K562 (cell line): ENCODE results near the gene HOXC10. TPM values are rescaled to one million over a fixed set of nuclear protein-coding genes. Genes with fewer than 3 reads are reported as not detected.

Source experiments
- ATAC-seq: fragments of 200-7000 bp; cut with Tn5 transposase; 3 replicates; pipeline ENCODE4 v1.9.1; 2020; ENCODE audit warnings: moderate library complexity
- BruUV-seq: library from RNA; stranded (reverse); fragments of 400-500 nt; replicated peaks from 2 replicates; lab custom pipeline; 2021; lab: Mats Ljungman, UMichigan
- CTCF ChIA-PET: fragments of 300-600 bp; formaldehyde crosslinking; extraction: SDS; loops from one replicate; lab custom pipeline; 2021; ENCODE audit warnings: low intra/inter-chr PET ratio; lab: Yijun Ruan, JAX
- POLR2A ChIA-PET: fragments of 300-600, 350-650 bp; sonication (Branson Sonifier 250); formaldehyde crosslinking; extraction: SDS; loops from one replicate; lab custom pipeline; 2021; ENCODE audit warnings: antibody characterized with exemption, inconsistent platforms; lab: Yijun Ruan, JAX
- DNase-seq, 4 experiments: peaks; one replicate each; pipeline versions ENCODE4 v3.0.0 to v3.0.0-alpha.2; 2011 to 2018; ENCODE audit warnings: low spot score in 3 of 4, mixed read lengths in 3 of 4; ENCODE audit errors: extremely low read depth in 1 of 4
- FAIRE-seq: peaks from 2 replicates; lab custom pipeline; 2011; peaks lifted over from hg19 to GRCh38; lab: Jason Lieb, UNC
- H2AFZ ChIP-seq: 2 replicates; pipeline ENCODE4 v1.6.0; 2011; ENCODE audit warnings: low read depth, low read length, control low read depth, inconsistent platforms
- H3K27ac ChIP-seq: fragments of 200-600 bp; 3 replicates; pipeline ENCODE4 v1.8.0; 2011; ENCODE audit warnings: low read depth, mild to moderate bottlenecking, control low read depth, inconsistent platforms, low read length, moderate library complexity, mixed read lengths; ENCODE audit errors: extremely low read depth
- H3K27me3 ChIP-seq, 2 experiments: fragments of 300-600 bp in 1 of 2; 2 replicates in 1 of 2; 3 replicates in 1 of 2; pipeline versions ENCODE4 v1.6.0 to v1.8.0; 2011; ENCODE audit warnings: inconsistent platforms in 2 of 2, low read length in 2 of 2, mild to moderate bottlenecking in 1 of 2, mixed read lengths in 1 of 2, moderate library complexity in 1 of 2; ENCODE audit not compliant: control insufficient read depth in 2 of 2, insufficient read depth in 2 of 2
- H3K36me3 ChIP-seq: fragments of 300-600 bp; 3 replicates; pipeline ENCODE4 v1.8.0; 2011; ENCODE audit warnings: mild to moderate bottlenecking, low read length, inconsistent platforms; ENCODE audit not compliant: control insufficient read depth, insufficient read depth
- H3K4me1 ChIP-seq, 2 experiments: fragments of 200-600 bp in 1 of 2; replicated peaks in 1 of 2; 2 replicates in 1 of 2; 3 replicates in 1 of 2; pipeline versions ENCODE4 v1.5.1 to v1.8.0; 2011; ENCODE audit warnings: inconsistent platforms in 2 of 2, low read length in 2 of 2, mild to moderate bottlenecking in 1 of 2, mixed read lengths in 1 of 2, moderate library complexity in 1 of 2; ENCODE audit not compliant: control insufficient read depth in 2 of 2, insufficient read depth in 2 of 2
- H3K4me2 ChIP-seq: 2 replicates; pipeline ENCODE4 v1.6.1; 2011; ENCODE audit warnings: low read length, control low read depth, inconsistent platforms, mixed read lengths; ENCODE audit not compliant: insufficient read depth
- H3K4me3 ChIP-seq: fragments of 200-600 bp; sonication (generic), shearing (Covaris generic); 2 replicates; pipeline ENCODE4 v1.5.1; 2016; ENCODE audit warnings: control low read depth, inconsistent platforms
- H3K79me2 ChIP-seq: fragments of 200-600 bp; 3 replicates; pipeline ENCODE4 v1.8.0; 2011; ENCODE audit warnings: low read length, inconsistent platforms; ENCODE audit not compliant: control insufficient read depth, insufficient read depth
- H3K9ac ChIP-seq, 2 experiments: 2 replicates each; pipeline versions ENCODE4 v1.6.0 to v1.6.1; 2011; ENCODE audit warnings: low read depth in 2 of 2, low read length in 2 of 2, control low read depth in 1 of 2, inconsistent platforms in 1 of 2, mild to moderate bottlenecking in 1 of 2, mixed read lengths in 1 of 2; ENCODE audit not compliant: insufficient read depth in 1 of 2
- H3K9me1 ChIP-seq: one replicate; pipeline ENCODE4 v1.6.0; 2011; ENCODE audit warnings: inconsistent platforms, mild to moderate bottlenecking, low read length, moderate library complexity; ENCODE audit not compliant: control insufficient read depth, insufficient read depth
- H3K9me3 ChIP-seq: replicated peaks from 2 replicates; pipeline ENCODE4 v1.5.1; 2011; ENCODE audit warnings: low read depth, low read length, inconsistent platforms; ENCODE audit not compliant: control insufficient read depth, insufficient read depth
- H4K20me1 ChIP-seq: replicated peaks from 2 replicates; pipeline ENCODE4 v1.6.1; 2011; ENCODE audit warnings: low read length, inconsistent platforms, mixed read lengths; ENCODE audit not compliant: control insufficient read depth, insufficient read depth
- CBX2 ChIP-seq: fragments of 200-600 bp; sonication (generic); IDR thresholded peaks from one replicate; pipeline ENCODE4 v1.6.1; 2012; ENCODE audit warnings: mild to moderate bottlenecking, low read length, inconsistent platforms; ENCODE audit not compliant: insufficient read depth, poor library complexity, severe bottlenecking
- GABPA ChIP-seq: fragments of 200-800 bp; sonication (Bioruptor generic); conservative IDR thresholded peaks from 2 replicates; pipeline ENCODE4 v1.6.1; 2016; ENCODE audit warnings: low read depth, missing genetic modification characterization, missing compliant biosample characterization
- HDAC1 ChIP-seq, 2 experiments: fragments of 450-650 bp; IDR thresholded peaks; 2 replicates each; pipeline ENCODE4 v1.6.1; 2016 to 2017; ENCODE audit warnings: inconsistent platforms in 1 of 2, mild to moderate bottlenecking in 1 of 2, moderate library complexity in 1 of 2
- KDM4B ChIP-seq, 2 experiments: fragments of 450-650 bp in 1 of 2; sonication (generic) in 1 of 2; IDR thresholded peaks; 2 replicates each; pipeline ENCODE4 v1.6.1; 2016 to 2017; ENCODE audit warnings: borderline replicate concordance in 2 of 2, antibody characterized with exemption in 1 of 2, low read depth in 1 of 2, mild to moderate bottlenecking in 1 of 2
- KDM5B ChIP-seq: fragments of 200-600 bp; sonication (generic); IDR thresholded peaks from 2 replicates; pipeline ENCODE4 v1.6.1; 2012; ENCODE audit warnings: low read depth, mild to moderate bottlenecking, moderate library complexity, low read length, control low read depth, inconsistent platforms; ENCODE audit not compliant: insufficient replicate concordance
- MCM7 ChIP-seq, 2 experiments: fragments of 450-650 bp; IDR thresholded peaks; 2 replicates each; pipeline ENCODE4 v1.6.1; 2016 to 2018
- NR1H2 ChIP-seq: sonication (generic); formaldehyde crosslinking; IDR thresholded peaks from 2 replicates; pipeline ENCODE4 v1.4.0; 2020; ENCODE audit warnings: mild to moderate bottlenecking, missing genetic modification reagents
- NR2F6 ChIP-seq: fragments of 450-650 bp; formaldehyde crosslinking; IDR thresholded peaks from 2 replicates; pipeline ENCODE4 v1.4.0; 2020; ENCODE audit warnings: mild to moderate bottlenecking
- POLR2H ChIP-seq: IDR thresholded peaks from 2 replicates; pipeline ENCODE4 v1.6.1; 2016; ENCODE audit warnings: missing genetic modification characterization, low read depth, mild to moderate bottlenecking, control low read depth, missing compliant biosample characterization, moderate library complexity
- POU5F1 ChIP-seq: fragments of 150-350 bp; IDR thresholded peaks from 2 replicates; pipeline ENCODE4 v1.6.1; 2014; ENCODE audit warnings: borderline replicate concordance, low read length, low read depth, mild to moderate bottlenecking; ENCODE audit not compliant: partially characterized antibody
- PTBP1 ChIP-seq: fragments of 200-400 bp; formaldehyde crosslinking; IDR thresholded peaks from 2 replicates; pipeline ENCODE4 v1.6.1; 2017; ENCODE audit warnings: low read depth, low read length
- RFX7 ChIP-seq: fragments of 250-450 bp; sonication (Bioruptor Pico); IDR thresholded peaks from 2 replicates; pipeline ENCODE4 v1.5.1; 2021; ENCODE audit warnings: mild to moderate bottlenecking
- SLC30A9 ChIP-seq: fragments of 250-450 bp; sonication (Bioruptor Pico); IDR thresholded peaks from 2 replicates; pipeline ENCODE4 v1.8.0; 2022; ENCODE audit warnings: mild to moderate bottlenecking, moderate library complexity
- SMARCB1 ChIP-seq: IDR thresholded peaks from 2 replicates; pipeline ENCODE4 v1.6.1; 2011; ENCODE audit warnings: improper control_type of control experiment, low read depth; ENCODE audit not compliant: insufficient read length
- SNIP1 ChIP-seq: fragments of 450-650 bp; IDR thresholded peaks from 2 replicates; pipeline ENCODE4 v1.7.1; 2017; ENCODE audit warnings: low read depth, mild to moderate bottlenecking
- SRF ChIP-seq, 2 experiments: fragments of 250-450, 450-650 bp in 1 of 2; sonication (Bioruptor Pico) in 1 of 2; sonication (generic) in 1 of 2; formaldehyde crosslinking; IDR thresholded peaks; 2 replicates each; pipeline versions ENCODE4 v1.5.0 to v1.5.1; 2020 to 2022; ENCODE audit warnings: mild to moderate bottlenecking in 1 of 2, missing genetic modification reagents in 1 of 2
- ZBTB7A ChIP-seq: IDR thresholded peaks from 2 replicates; pipeline ENCODE4 v1.6.1; 2011; ENCODE audit warnings: low read depth, mild to moderate bottlenecking, low read length, moderate library complexity, borderline replicate concordance; ENCODE audit not compliant: control insufficient read depth
- ZNF143 ChIP-seq: sonication (generic); formaldehyde crosslinking; IDR thresholded peaks from 2 replicates; pipeline ENCODE4 v1.9.0; 2022; ENCODE audit warnings: mild to moderate bottlenecking, missing genetic modification reagents
- ZNF239 ChIP-seq: fragments of 250-450 bp; sonication (Bioruptor Pico); IDR thresholded peaks from 2 replicates; pipeline ENCODE4 v1.4.0; 2020; ENCODE audit warnings: mild to moderate bottlenecking
- ZNF316 ChIP-seq: fragments of 450-650 bp; IDR thresholded peaks from 2 replicates; pipeline ENCODE4 v1.6.1; 2016
- ZNF707 ChIP-seq: fragments of 250-450 bp; sonication (Bioruptor Pico); conservative IDR thresholded peaks from 2 replicates; pipeline ENCODE4 v1.8.0; 2022; ENCODE audit warnings: inconsistent platforms, mild to moderate bottlenecking, moderate library complexity
- ZNF717 ChIP-seq: fragments of 250-450 bp; sonication (Bioruptor Pico); IDR thresholded peaks from 2 replicates; pipeline ENCODE4 v1.5.0; 2021
- WGBS: fragments of 100-300 bp; shearing (Covaris generic); methylation state at CpG from one replicate; pipeline ENCODE4 v1.1.6; 2016; ENCODE audit warnings: low coverage, mixed read lengths; ENCODE audit not compliant: insufficient coverage; ENCODE audit errors: missing lambda C conversion rate; 5-methylcytosine and 5-hydroxymethylcytosine counted together
- in situ Hi-C: fragments of 300-500 bp; cut with MboI; formaldehyde crosslinking; loops from 4 replicates; pipeline ENCODE4 v1.15.0; 2018; ENCODE audit warnings: inconsistent platforms, mixed read lengths
- intact Hi-C: fragments of 100-400 bp; cut with micrococcal nuclease; formaldehyde crosslinking; loops from 2 replicates; pipeline ENCODE4 v1.14.2; 2022
- polyA plus RNA-seq, 8 experiments: library from polyadenylated mRNA; depleted of rRNA in 4 of 8; stranded (reverse) in 5 of 8; unstranded in 3 of 8; fragments of >200 nt; fragmentation: Nextera tagmentation in 2 of 8; fragmentation: Illumina TruSeq in 1 of 8; extraction: Ambion mirVana in 2 of 8; extraction: Trizol in 1 of 8; gene quantifications; 2 replicates each; pipeline versions ENCODE4 v1.2.1 to v1.2.3, GENCODE V29; 2011 to 2014; ENCODE audit warnings: inconsistent platforms in 1 of 8, missing spikeins in 1 of 8
- total RNA-seq, 7 experiments: library from RNA; depleted of rRNA in 6 of 7; stranded (reverse); fragments of >200 nt in 6 of 7; fragmentation: Illumina TruSeq in 2 of 7; extraction: Trizol in 2 of 7; gene quantifications; 2 replicates each; pipeline versions ENCODE4 v1.2.1 to v1.2.3, GENCODE V29; 2011 to 2021; ENCODE audit warnings: low replicate concordance in 1 of 7
- TF ChIP-seq, protein P1 (sequence below): fragments of 450-650 bp; IDR thresholded peaks from 2 replicates; pipeline ENCODE4 v1.6.1; 2018; ENCODE audit warnings: mild to moderate bottlenecking, low read depth; ENCODE audit not compliant: partially characterized antibody

Gene HOXC10
- total and polyA plus RNA-seq, 9 of the 15 experiments (the other 6 are each of a cell fraction or from before 2014, with no cell fraction given): 0.13 to 0.77 (median 0.35) TPM; not detected in 2

GRCh38 chr12:53994264-53995001 is 9.5 kb downstream of the HOXC10 start:
- WGBS: 2% methylated on average over 20 of the region's 60 CpGs
- Histone ChIP-seq H3K9me3 (no peaks in the 10 kb centered on the region), H3K36me3 (no peaks in the 10 kb centered on the region), H3K79me2 (peaks cover 27% of the 10 kb centered on the region), H4K20me1 (no peaks in the 10 kb centered on the region), H3K4me2 (peak overlapping the region; percentile 92), H2AFZ (peak overlapping the region; percentile 93), H3K4me1 (peaks cover 41 to 68% of the 10 kb centered on the region in 2 experiments), H3K4me3 (peak overlapping the region; percentile 61), H3K27ac (peak overlapping the region; percentile 94), H3K27me3 (peaks cover 0 to 10% of the 10 kb centered on the region in 2 experiments; a peak in 2 of 5 replicates), H3K9me1 (no peaks in the 10 kb centered on the region), H3K9ac (peak overlapping the region; percentile 87 to 96)
- DNase-seq (peak; percentile 65 to 75 (median 72)), FAIRE-seq (no peak), ATAC-seq (peak; percentile 55)
- POLR2A ChIA-PET: interaction anchor here (1.2 to 1.9 kb wide), 2 partner anchors 23 to 213 kb away, joined by 4 read pairs; no protein-coding TSS in a partner anchor
- no TSS peak for BruUV-seq
- in situ Hi-C loops: no loop called here
- CTCF ChIA-PET: no interaction called here
- intact Hi-C loops: no loop called here
- TF ChIP-seq PTBP1 (no peak), ZNF707 (CRISPR knock-in tag) (no peak), KDM4B (IDR thresholded peaks at IDR 0.05; ENCODE audit: borderline replicate concordance in 2 of 2, low read depth in 1 of 2) (no peak; a peak in 1 of 4 replicates), ZNF239 (CRISPR knock-in tag) (no peak), CBX2 (no peak), SRF (CRISPR knock-in tag; IDR thresholded peaks at IDR 0.05) (no peak), GABPA (tag) (no peak), SNIP1 (no peak), SMARCB1 (no peak), KDM5B (no peak), SLC30A9 (CRISPR knock-in tag) (no peak), NR1H2 (CRISPR knock-in tag) (0 out of 2 replicates have a peak, but pooled peaks have one; percentile 20), ZNF143 (CRISPR knock-in tag) (no peak), MCM7 (IDR thresholded peaks at IDR 0.05) (no peak), ZNF316 (no peak), HDAC1 (IDR thresholded peaks at IDR 0.05) (peak in 1 of 2 experiments; percentile 35; a peak in 2 of 4 replicates), ZBTB7A (0 out of 2 replicates have a peak, but pooled peaks have one; percentile 41), ZNF717 (no peak), POLR2H (tag) (no peak), NR2F6 (CRISPR knock-in tag) (no peak), RFX7 (CRISPR knock-in tag) (no peak), POU5F1 (no peak)
- TF ChIP-seq, protein P1, sequence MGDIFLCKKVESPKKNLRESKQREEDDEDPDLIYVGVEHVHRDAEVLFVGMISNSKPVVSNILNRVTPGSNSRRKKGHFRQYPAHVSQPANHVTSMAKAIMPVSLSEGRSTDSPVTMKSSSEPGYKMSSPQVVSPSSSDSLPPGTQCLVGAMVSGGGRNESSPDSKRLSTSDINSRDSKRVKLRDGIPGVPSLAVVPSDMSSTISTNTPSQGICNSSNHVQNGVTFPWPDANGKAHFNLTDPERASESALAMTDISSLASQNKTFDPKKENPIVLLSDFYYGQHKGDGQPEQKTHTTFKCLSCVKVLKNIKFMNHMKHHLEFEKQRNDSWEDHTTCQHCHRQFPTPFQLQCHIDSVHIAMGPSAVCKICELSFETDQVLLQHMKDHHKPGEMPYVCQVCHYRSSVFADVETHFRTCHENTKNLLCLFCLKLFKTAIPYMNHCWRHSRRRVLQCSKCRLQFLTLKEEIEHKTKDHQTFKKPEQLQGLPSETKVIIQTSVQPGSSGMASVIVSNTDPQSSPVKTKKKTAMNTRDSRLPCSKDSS: no peak
